Ectodermal cell (in vitro differentiated cells): Measurements from ENCODE around the gene SMYD3.
"Not testable (repeated sequence)": the region's sequence is repeated elsewhere in the genome, so short reads cannot be mapped to it uniquely, and the experiment has no call there.

Experiments used
- H3K27ac ChIP-seq: 2 replicates; pipeline ENCODE4 v1.7.0; 2013; ENCODE audit warnings: mild to moderate bottlenecking, low read depth, low read length; ENCODE audit not compliant: insufficient read depth, poor library complexity, severe bottlenecking
- H3K27me3 ChIP-seq: 2 replicates; pipeline ENCODE4 v1.7.0; 2013; ENCODE audit warnings: mild to moderate bottlenecking, low read length; ENCODE audit not compliant: insufficient read depth, control insufficient read depth, poor library complexity, severe bottlenecking
- H3K36me3 ChIP-seq: one replicate; pipeline ENCODE4 v1.7.0; 2013; ENCODE audit warnings: low read length; ENCODE audit not compliant: control insufficient read depth, insufficient read depth
- H3K4me1 ChIP-seq: one replicate; pipeline ENCODE4 v1.7.0; 2013; ENCODE audit warnings: low read length; ENCODE audit not compliant: control insufficient read depth, insufficient read depth
- H3K4me3 ChIP-seq: 2 replicates; pipeline ENCODE4 v1.7.0; 2013; ENCODE audit warnings: low read depth, low read length, control low read depth; ENCODE audit not compliant: insufficient read depth
- H3K9me3 ChIP-seq: 2 replicates; pipeline ENCODE4 v1.7.0; 2013; ENCODE audit warnings: mild to moderate bottlenecking, low read length, moderate library complexity; ENCODE audit not compliant: control insufficient read depth
- WGBS, 2 experiments: methylation state at CpG; one replicate each; pipeline ENCODE4 v1.1.7; 2013; ENCODE audit warnings: missing lambda C conversion rate in 2 of 2; 5-methylcytosine and 5-hydroxymethylcytosine counted together

SMYD3 gene

DNA sequence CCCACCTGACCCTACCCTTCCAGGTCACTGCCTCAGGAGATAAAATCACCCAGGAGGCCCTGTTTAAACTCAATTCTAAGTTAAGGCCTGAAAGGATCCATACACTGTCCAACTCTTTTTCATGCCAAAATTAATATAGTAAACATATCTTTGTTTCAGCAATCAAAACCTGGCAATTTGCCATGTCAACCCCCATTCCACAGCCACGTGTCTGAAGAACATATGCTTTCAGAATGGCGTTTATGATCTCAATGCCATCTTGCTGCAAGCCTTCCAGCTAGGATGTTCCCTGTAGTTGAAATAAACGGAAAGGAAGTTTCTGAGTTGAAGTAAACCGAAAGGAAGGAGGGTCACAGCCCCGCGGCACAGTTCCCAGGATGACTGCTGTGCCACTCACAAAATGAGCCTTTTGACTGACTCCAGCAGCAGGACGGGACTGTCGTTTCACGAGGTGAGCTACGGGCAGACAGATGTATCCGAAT lies 472.0 kb downstream of the SMYD3 start:
- Histone ChIP-seq H3K27ac (no peak overlapping the region), H3K9me3 (no peaks in the 10 kb centered on the region), H3K36me3 (no peaks in the 10 kb centered on the region), H3K4me1 (no peaks in the 10 kb centered on the region), H3K27me3 (no peaks in the 10 kb centered on the region), H3K4me3 (no peak overlapping the region)
- 91% methylated on average over 11 of the region's 11 CpGs for WGBS, 2 experiments

DNA sequence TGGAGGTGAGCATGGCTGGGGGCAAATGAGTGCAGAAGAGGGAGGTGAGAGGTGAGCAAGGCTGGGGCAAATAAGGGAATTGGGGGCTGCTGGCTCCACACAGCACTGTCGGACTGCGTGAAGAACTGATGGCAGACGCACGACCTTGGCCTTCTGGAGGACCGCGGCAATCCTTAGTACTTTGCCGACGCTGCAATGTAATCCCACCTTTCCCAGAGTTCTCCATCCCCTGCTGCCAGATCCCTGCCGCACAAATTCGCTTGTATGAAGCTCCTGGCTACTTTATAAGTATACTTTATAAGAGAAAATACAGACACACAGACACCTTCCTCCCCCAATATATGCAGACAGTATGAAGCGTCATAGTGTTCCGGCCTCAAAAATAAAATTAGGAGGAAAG lies 472.4 kb downstream of the SMYD3 start:
- WGBS, 2 experiments, result 97 to 99% methylated on average over 12 of the region's 12 CpGs

DNA sequence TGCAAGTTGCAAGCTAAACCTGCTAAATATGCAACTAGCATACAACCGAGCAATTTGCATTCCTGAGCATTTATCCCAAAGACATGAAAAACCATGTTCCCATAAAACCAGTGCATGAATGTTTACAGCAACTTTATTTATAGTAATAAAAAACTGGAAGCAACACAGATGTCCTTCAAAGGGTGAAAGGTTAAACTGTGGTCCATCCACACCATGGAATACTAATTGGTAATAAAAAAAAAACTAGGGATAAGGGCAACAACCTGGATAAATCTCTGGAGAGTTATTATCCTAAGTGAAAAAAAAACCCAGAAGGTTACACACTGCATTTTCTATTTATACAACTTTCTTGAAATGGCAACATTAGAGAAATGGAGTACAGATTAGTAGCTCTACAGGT lies 474.1 kb downstream of the SMYD3 start:
- WGBS, 2 experiments, result 88 to 100% methylated on average over 1 of the region's 1 CpG
- H3K27me3 ChIP-seq, result no peaks in the 10 kb centered on the region

More for the DNA sequence above, 472.4 kb downstream of the SMYD3 start:
- H3K27ac ChIP-seq, result no peak overlapping the region
- H3K27me3 ChIP-seq, result no peaks in the 10 kb centered on the region
- H3K36me3 ChIP-seq, result no peaks in the 10 kb centered on the region
- H3K4me1 ChIP-seq, result no peaks in the 10 kb centered on the region
- H3K9me3 ChIP-seq, result no peaks in the 10 kb centered on the region
- H3K4me3 ChIP-seq, result no peak overlapping the region

DNA sequence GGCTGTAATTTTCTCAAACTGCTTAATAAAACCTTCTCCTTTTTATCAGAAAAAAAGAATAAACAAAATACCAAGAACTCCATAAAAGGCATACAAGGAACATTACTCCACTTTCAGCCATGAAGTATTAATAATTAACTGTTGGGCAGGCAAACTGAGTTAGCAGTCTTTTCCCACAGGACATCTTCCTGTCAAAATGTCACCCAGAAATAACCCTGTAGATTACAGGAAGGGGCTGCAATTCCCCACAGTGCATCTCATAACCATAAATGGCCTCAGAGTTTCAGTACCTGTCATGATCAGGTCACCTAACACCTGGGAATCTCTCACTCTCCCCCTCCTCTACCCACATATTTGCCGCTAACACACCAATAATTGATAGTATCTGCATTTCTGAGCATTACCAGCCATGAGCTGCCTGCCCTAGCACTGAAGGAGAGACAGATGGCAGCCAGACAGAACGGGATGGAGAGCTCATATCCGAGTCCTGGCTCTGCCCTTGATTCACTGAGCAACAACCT lies 475.0 kb downstream of the SMYD3 start:
- no peak overlapping the region for H3K4me3 ChIP-seq
- H3K27ac ChIP-seq, result no peak overlapping the region
- no peaks in the 10 kb centered on the region for H3K27me3 ChIP-seq
- H3K9me3 ChIP-seq, result no peaks in the 10 kb centered on the region
- no peaks in the 10 kb centered on the region for H3K36me3 ChIP-seq
- no peaks in the 10 kb centered on the region for H3K4me1 ChIP-seq
- WGBS, 2 experiments, result 89 to 92% methylated on average over 3 of the region's 3 CpGs

More for the DNA sequence above, 474.1 kb downstream of the SMYD3 start:
- H3K9me3 ChIP-seq, result no peaks in the 10 kb centered on the region
- no peak overlapping the region for H3K4me3 ChIP-seq
- H3K27ac ChIP-seq, result no peak overlapping the region
- no peaks in the 10 kb centered on the region for H3K36me3 ChIP-seq
- no peaks in the 10 kb centered on the region for H3K4me1 ChIP-seq

DNA sequence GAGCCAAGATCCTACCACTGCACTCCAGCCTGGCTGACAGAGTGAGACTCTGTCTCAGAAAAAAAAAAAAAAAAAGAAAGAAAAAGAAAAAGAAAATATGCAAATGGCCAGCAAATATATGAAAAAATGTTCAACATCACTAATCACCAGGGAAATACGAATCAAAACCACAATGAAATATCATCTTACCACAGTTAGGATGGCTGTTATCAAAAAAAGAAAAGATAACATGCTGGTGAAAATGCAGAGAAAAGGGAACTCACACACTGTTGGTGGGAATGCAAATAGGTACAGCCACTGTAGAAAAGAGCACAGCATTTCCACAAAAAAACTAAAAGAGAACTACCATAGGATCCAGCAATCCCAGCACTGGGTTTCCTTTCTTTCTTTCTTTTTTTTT lies 477.5 kb downstream of the SMYD3 start:
- Histone ChIP-seq H3K4me1 (no peaks in the 10 kb centered on the region), H3K4me3 (no peak overlapping the region), H3K9me3 (no peaks in the 10 kb centered on the region), H3K36me3 (no peaks in the 10 kb centered on the region), H3K27ac (no peak overlapping the region), H3K27me3 (no peaks in the 10 kb centered on the region)
- WGBS, 2 experiments, result no CpG with 5 or more reads among the region's 1 CpG

DNA sequence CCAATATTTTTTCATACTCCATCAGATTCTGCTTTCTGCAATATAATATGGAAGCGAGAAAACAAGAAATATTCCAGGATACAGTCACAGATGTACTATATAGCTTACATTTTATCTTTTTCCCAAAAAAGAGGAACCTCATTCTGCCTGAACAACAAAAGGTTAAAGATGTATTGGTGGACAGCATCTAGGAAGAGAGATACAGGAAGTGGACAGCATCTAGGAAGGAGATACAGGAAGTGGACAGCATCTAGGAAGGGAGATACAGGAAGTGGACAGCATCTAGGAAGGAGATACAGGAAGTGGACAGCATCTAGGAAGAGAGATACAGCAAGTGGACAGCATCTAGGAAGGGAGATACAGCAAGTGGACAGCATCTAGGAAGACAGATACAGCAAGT lies 483.0 kb downstream of the SMYD3 start:
- H3K4me1 ChIP-seq, H3K4me3 ChIP-seq, H3K27me3 ChIP-seq, H3K36me3 ChIP-seq, H3K27ac ChIP-seq, H3K9me3 ChIP-seq: not testable (repeated sequence)
- 100% methylated on average over 1 of the region's 1 CpG for whole genome bisulfite sequencing, 2 experiments

DNA sequence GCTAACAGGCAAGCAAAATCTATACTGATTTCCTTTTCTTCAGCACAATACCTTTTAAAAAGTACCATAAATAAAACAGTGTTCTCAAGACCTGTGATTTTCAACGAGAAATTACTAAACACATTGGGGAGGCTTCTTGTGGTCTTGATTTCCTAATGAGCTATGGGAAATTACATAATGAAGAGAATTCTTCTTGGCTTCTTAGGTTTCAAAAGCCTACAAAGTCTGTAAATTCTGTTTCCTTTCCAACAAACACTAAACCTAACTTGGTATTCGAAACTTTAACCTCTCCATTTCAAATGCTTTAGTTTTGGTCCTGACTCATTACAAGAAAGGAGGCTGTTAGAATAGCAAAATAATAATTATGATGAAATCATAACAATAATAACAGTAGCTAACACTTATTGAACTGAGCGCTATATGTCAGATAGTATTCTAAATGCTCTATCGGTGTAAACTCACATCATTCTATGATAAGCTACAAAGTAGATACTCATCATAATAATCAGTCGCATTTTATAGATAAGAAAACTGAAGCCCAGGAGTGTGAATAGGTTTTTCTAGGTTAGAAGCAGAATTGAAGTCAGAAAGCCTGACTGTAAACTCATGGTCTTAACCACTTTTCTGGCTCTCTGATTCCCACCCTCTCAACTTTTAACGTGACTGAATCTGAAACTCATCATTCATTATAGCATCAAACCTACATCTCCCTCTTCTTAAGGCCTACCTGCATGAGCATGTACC lies 486.7 kb downstream of the SMYD3 start:
- H3K27ac ChIP-seq, result no peak overlapping the region

DNA sequence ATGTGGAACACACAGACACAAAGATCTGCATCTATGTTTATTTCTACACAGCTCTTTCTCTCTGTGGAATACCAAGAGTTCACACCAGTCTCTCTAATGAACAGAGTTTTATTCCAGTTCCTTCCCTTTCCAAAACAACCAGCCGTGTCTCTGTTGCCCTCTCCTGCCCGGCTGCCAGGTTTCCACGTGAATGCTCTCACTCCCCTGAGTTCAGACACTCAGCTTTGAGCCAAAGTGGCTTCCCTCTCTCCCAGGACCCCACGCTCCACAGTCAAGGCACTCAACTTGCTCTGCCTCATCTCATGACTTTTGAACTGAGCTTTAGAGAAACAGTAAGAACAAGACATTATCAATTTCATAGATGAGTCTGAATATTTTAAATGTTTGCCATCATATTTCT lies 488.9 kb downstream of the SMYD3 start:
- Histone ChIP-seq H3K27me3 (no peaks in the 10 kb centered on the region), H3K27ac (no peak overlapping the region), H3K4me1 (no peaks in the 10 kb centered on the region), H3K9me3 (no peaks in the 10 kb centered on the region), H3K4me3 (no peak overlapping the region), H3K36me3 (no peaks in the 10 kb centered on the region)
- WGBS, 2 experiments, result 89 to 90% methylated on average over 4 of the region's 4 CpGs

More for the DNA sequence above, 486.7 kb downstream of the SMYD3 start:
- 94% methylated on average over 2 to 6 of the region's 6 CpGs for WGBS, 2 experiments
- Histone ChIP-seq H3K4me1 (no peaks in the 10 kb centered on the region), H3K9me3 (no peaks in the 10 kb centered on the region), H3K4me3 (no peak overlapping the region), H3K36me3 (no peaks in the 10 kb centered on the region), H3K27me3 (no peaks in the 10 kb centered on the region)

DNA sequence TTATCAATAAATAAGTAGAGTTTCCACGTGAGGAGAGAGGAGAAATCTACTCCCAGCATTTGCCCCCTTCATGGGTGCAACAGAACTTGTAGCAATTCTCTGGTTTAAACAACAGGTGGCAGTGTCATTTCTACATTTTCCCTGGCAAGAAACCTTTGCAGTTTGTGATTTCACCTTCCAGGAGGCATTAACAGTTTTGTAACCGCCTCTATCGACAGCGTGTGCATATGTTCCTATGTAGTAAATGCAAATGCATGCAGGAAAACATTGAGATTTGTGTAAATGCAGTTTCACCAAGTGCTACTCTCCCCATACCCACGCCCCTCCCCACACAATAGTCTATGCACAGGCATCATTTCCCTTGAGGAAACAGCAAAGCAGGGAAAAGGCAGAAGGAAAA lies 494.7 kb downstream of the SMYD3 start:
- no peaks in the 10 kb centered on the region for H3K36me3 ChIP-seq
- no peaks in the 10 kb centered on the region for H3K27me3 ChIP-seq
- H3K9me3 ChIP-seq, result no peaks in the 10 kb centered on the region
- H3K4me3 ChIP-seq, result no peak overlapping the region
- WGBS, 2 experiments, result 38 to 40% methylated on average over 5 of the region's 5 CpGs
- no peaks in the 10 kb centered on the region for H3K4me1 ChIP-seq
- H3K27ac ChIP-seq, result no peak overlapping the region

DNA sequence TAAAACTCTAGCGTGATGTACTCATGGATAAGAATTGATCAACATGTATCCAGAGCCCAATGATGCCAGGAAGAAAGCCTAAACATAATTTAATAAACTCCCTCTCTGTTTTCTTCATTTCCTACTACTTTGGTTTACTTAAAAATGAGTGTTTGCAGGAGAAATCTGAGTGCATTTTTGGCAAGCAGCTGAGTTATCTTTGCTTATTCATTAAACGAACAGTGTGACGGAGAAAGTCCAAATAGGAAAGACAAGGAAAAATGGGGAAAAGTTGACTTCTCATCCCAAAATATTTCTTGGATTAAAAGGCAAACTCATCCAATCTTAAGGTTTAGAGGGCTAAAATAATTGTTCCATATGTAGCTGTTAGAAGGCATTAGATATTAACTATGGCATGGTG lies 496.7 kb downstream of the SMYD3 start:
- no peaks in the 10 kb centered on the region for H3K4me1 ChIP-seq
- no peaks in the 10 kb centered on the region for H3K27me3 ChIP-seq
- no peak overlapping the region for H3K27ac ChIP-seq
- no peaks in the 10 kb centered on the region for H3K9me3 ChIP-seq
- WGBS, 2 experiments, result 98 to 99% methylated on average over 3 of the region's 3 CpGs
- no peaks in the 10 kb centered on the region for H3K36me3 ChIP-seq
- H3K4me3 ChIP-seq, result no peak overlapping the region
